GM19043 (cell line): ENCODE measurements around the gene CDK9.

Source experiments
- ATAC-seq: cut with Tn5 transposase; IDR thresholded peaks from one replicate; pipeline ENCODE4 v1.9.1; 2021; ENCODE audit warnings: low read depth; ENCODE audit not compliant: unreplicated experiment

Gene CDK9

DNA sequence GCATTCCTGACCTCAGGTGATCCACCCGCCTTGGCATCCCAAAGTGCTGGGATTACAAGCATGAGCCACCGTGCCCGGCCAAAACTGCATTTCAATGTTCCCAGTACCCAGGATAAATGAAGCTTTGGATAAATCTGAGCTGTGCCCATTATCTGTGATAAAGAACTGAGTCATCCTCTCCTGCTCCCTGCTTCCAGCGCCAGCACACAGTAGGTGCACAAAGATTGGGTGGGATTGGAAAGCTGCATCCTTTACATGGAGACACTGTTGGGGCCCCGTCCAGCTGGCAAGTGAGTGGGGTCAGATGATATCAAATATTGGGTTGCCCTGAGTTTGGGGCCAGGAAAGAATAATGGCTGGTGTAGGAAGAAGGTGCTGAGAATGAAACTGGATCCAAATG, 24.8 kb upstream of the CDK9 start:
- ATAC-seq = no peak

- no peak for ATAC-seq
Measured at GRCh38 chr9:127761491-127761956, 24.3 kb upstream of the CDK9 start.

DNA sequence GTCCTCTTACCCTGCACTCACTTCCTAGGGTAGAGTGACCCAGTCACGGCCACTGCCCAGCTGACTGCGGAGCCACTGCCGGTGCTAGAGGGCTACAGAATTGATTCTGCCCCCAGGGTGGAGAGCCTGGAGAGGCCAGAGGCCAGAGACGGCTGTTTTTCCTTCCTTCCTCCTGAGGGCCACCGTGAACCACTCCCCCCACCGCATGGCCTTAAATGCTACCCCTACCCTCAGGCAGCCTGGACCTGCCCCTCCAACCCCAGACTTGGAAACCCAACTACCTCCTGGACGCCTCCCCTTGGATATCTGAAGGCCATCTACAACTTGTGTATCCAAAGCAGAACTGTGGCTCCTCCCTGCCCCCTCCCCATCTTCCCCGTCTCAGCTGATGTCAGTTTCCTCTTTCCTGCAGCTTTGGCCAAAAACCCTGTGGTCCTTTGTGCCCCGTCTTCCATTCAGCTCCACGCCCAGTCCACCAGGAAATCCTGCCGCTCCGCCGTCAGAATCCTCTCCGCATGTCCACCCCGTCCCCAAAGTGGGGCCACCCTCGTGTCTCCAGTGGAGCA, 23.6 kb upstream of the CDK9 start:
- no peak for ATAC-seq

GRCh38 chr9:127763918-127764384, 21.9 kb upstream of the CDK9 start:
- no peak for ATAC-seq

- ATAC-seq = no peak
Measured at GRCh38 chr9:127765418-127765817, 20.4 kb upstream of the CDK9 start.

DNA sequence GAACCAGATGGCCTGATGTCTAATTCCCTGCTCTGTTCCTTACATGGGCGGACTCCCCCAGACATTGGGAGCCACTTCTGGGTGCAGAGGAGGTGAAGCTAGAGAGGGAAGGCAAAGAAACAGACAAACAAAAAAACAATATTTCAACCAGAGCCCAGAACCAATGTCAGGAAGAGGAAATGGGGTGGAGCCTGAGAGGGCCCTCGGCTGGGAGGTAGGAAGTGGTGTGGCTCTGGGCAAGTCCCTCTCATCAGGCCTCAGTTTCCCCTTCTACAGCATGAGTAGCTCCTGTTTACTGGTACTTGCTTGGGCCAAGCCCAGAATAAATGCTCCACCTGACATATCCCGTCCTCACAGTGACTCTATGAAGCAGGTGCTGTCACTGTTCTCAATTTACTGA, 18.4 kb upstream of the CDK9 start:
- ATAC-seq = no peak

GRCh38 chr9:127767909-127768331, 17.9 kb upstream of the CDK9 start:
- ATAC-seq = no peak

- no peak for ATAC-seq
Measured at GRCh38 chr9:127768698-127769097, 17.1 kb upstream of the CDK9 start.

- ATAC-seq = no peak
Measured at GRCh38 chr9:127769101-127769500, 16.7 kb upstream of the CDK9 start.

DNA sequence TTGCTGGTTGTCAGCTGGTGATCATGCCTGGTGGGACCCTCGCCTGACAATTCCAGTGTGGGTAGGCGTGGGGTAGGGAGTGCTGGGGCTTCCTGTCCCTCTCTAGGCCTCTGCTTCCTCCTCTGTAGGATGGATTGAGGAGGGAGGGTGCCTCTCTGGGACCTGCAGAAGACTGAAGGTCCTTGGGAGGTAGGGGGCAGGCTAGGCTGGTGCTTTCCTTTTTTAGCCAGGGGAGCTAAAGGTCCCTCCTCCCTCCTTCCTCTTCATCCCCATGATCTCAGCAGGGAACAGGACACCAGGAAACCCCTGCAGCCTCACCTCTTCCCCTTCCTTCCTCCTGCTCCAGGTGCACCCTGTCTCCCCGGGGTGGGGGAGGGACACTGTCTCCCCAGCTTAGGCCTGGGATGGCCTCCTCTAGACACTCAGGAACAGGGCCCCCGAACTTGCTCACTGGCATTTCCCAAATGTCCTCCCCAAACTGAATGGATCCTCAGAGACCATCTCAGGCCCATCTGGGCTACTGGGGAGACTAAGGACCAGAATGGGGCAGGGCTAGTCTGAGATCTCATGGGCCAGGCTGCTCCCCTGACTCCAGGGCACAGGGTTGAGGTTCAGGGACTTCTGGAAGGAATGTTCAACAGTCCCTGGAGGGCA, 15.8 kb upstream of the CDK9 start:
- ATAC-seq = no peak

GRCh38 chr9:127770583-127770904, 15.3 kb upstream of the CDK9 start:
- no peak for ATAC-seq

DNA sequence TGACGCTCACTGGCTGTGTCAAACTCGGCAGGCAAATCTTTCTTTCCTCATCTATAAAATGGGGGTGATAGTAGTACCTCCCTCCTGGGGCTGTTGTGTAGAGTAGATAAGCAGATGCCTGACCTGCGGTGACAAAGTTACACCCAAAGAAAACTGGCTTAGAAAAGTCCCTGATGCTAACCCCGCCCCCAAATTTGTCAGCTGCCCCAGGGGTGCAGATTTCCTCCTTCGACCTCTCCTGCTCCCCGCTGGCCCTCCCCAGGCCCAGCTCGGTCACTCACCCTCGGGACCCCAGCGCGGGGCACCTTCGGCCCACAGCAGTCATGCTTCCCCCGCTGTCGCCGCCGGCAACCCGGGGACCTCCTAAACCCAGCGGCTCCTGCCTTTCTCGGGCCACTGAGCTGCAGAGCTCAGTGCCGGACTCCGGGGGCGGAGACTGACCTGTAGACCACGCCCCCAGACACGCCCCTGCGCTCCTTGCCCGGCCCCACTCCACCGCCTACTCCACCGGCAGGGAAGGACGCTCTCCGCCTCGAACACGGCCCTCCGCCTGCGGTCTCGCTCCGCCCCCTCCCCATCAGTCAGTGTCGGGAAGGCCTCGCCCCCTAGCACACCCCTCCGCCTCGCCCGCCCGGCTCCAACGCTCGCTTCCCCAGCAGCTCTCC, 14.8 kb upstream of the CDK9 start:
- peak; percentile 87 for ATAC-seq

- ATAC-seq = no peak
Measured at GRCh38 chr9:127771570-127772189, 14.2 kb upstream of the CDK9 start.

GRCh38 chr9:127772603-127773002, 13.2 kb upstream of the CDK9 start:
- no peak for ATAC-seq

- ATAC-seq = no peak
Measured at GRCh38 chr9:127773272-127773671, 12.6 kb upstream of the CDK9 start.

GRCh38 chr9:127773981-127774380, 11.9 kb upstream of the CDK9 start:
- no peak for ATAC-seq

DNA sequence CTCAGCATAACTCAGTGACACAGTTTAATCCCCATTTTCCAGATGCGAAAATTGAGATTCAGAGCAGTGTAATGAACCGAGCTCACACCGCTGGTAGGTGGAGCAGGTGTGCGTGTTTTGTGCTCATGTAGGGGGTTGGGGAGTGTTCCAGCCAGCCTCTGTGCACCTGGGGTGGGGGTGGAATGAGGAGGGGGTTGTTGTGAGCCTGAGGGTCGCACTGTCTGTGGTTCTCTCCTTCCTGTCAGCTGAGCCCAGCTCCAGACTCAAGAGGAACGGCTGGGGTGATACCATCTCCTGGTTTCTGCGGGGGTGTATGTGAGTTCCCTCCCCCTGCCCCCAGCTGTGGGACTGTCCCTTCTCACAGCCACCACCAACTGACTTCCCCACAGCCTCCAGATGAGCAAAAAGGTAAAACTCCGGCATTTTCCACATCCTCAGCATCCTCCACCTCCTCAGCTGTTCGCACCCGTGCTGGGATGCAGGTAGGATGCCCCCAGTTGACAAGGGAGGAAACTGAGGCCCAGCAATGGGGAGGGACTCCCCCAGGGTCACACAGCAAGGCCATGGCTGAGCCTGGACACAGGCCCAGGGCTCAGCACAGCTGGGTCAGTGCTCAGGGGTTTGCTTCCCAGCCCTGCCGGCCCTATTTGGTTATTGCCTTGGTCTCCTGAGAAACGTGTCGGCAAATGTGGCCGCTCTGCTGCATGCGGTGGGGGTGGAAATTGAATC, 9.5 kb upstream of the CDK9 start:
- no peak for ATAC-seq

GRCh38 chr9:127776924-127777289, 8.9 kb upstream of the CDK9 start:
- ATAC-seq = no peak

- ATAC-seq = no peak
Measured at GRCh38 chr9:127777368-127777980, 8.4 kb upstream of the CDK9 start.

- no peak for ATAC-seq
Measured at GRCh38 chr9:127778280-127779135, 7.3 kb upstream of the CDK9 start, which contains the start of gene SH2D3C. Gene SH2D3C (minus strand): TSS chr9:127778666. CDS start chr9:127778627, 39 bp downstream.
